Measurements from ENCODE around the gene RHOT2. TPM values are rescaled to one million over a fixed set of nuclear protein-coding genes. Genes with fewer than 3 reads are reported as not detected.

The RHOT2 gene
- total and polyA plus RNA-seq, 10 of the 15 experiments (the other 5 are each of a cell fraction or from before 2014, with no cell fraction given) = 3.7 to 174 (median 69.8) TPM

DNA sequence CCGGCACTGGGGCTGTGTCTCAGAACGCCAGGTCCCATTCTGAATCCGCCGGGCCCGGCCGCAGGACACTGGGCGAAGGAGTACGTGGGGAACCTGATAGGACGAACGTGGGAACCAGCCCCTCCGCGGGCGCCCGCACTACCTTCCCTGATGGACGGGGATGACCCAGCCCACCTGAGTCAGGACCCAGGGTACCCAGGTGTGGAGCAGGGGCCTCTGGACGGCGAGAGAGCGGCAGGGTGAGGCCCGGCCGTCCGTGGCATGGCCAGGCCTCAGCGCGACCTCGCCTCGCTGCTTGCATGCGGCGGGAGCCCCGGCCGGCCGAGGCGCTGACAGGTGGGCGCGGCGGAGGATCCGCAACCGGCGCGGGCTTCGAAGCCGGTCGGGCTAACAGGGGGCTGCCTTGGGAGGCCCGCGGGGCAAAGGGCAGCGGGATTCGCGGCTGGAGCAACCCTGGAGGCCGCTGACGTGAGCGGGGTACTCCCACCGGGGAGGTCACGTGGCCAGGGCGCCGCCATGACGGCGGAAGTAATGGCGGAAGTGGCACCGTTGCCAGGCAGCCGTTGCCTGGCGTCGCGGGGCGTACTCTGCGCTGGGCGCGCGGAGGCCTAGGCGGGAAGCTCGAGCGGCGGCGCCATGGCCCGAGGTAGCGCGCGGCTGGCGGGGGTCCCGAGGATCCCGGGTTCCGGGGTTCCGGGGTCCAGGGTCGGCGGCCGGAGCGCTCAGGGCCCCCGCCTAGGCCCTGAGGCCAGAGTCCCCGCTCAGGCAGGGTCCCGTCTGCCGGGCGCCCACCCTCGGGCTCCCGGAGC, 18.9 kb upstream of the RHOT2 start, which contains the start of gene WDR90 (continued):
- TF ChIP-seq BCL3 (IDR thresholded peaks at IDR 0.05; ENCODE audit: borderline replicate concordance, insufficient read depth, low read depth, low read length, poor library complexity, severe bottlenecking) (no peak), SP1 (IDR thresholded peaks at IDR 0.05; ENCODE audit: low read depth, low read length) (no peak), ETV6 (conservative IDR thresholded peaks at IDR 0.05 in 1 of 2, IDR thresholded peaks at IDR 0.05 in 1 of 2; ENCODE audit: borderline replicate concordance in 1 of 2, low read depth in 1 of 2) (no peak), ESRRA (IDR thresholded peaks at IDR 0.05; ENCODE audit: low read length) (no peak), RFX5 (IDR thresholded peaks at IDR 0.05; ENCODE audit: low read depth, low read length) (no peak), RELA (IDR thresholded peaks at IDR 0.05; ENCODE audit: borderline replicate concordance, partially characterized antibody) (peak; percentile 58), SRF (IDR thresholded peaks at IDR 0.05; ENCODE audit: low read depth in 2 of 2, low read length in 2 of 2) (no peak), RBBP5 (conservative IDR thresholded peaks at IDR 0.05) (no peak), RCOR1 (conservative IDR thresholded peaks at IDR 0.05; ENCODE audit: low read depth, low read length) (no peak), ZSCAN29 (IDR thresholded peaks at IDR 0.05) (no peak)
- TF ChIP-seq, protein P1, sequence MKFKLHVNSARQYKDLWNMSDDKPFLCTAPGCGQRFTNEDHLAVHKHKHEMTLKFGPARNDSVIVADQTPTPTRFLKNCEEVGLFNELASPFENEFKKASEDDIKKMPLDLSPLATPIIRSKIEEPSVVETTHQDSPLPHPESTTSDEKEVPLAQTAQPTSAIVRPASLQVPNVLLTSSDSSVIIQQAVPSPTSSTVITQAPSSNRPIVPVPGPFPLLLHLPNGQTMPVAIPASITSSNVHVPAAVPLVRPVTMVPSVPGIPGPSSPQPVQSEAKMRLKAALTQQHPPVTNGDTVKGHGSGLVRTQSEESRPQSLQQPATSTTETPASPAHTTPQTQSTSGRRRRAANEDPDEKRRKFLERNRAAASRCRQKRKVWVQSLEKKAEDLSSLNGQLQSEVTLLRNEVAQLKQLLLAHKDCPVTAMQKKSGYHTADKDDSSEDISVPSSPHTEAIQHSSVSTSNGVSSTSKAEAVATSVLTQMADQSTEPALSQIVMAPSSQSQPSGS (IDR thresholded peaks at IDR 0.05; ENCODE audit: low read length) = no peak
- TF ChIP-seq, protein P2, sequence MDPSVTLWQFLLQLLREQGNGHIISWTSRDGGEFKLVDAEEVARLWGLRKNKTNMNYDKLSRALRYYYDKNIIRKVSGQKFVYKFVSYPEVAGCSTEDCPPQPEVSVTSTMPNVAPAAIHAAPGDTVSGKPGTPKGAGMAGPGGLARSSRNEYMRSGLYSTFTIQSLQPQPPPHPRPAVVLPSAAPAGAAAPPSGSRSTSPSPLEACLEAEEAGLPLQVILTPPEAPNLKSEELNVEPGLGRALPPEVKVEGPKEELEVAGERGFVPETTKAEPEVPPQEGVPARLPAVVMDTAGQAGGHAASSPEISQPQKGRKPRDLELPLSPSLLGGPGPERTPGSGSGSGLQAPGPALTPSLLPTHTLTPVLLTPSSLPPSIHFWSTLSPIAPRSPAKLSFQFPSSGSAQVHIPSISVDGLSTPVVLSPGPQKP (IDR thresholded peaks at IDR 0.05; ENCODE audit: low read depth, low read length) = peak; percentile 81

Measured in GM12878 (cell line).